IgD-negative memory B cell (primary cell): ENCODE data around the gene CRELD2. TPM values are rescaled to one million over a fixed set of nuclear protein-coding genes. Genes with fewer than 3 reads are reported as not detected.

ENCODE experiments used
- H3K27ac Mint-ChIP-seq, 3 donors: one replicate each; pipeline ENCODE4 v1.8.0; 2020 to 2022; ENCODE audit warnings: mild to moderate bottlenecking in 3 of 3, mixed read lengths in 3 of 3, moderate library complexity in 1 of 3
- H3K27me3 Mint-ChIP-seq: one replicate; pipeline ENCODE4 v1.8.0; 2021; ENCODE audit warnings: mixed read lengths
- H3K36me3 Mint-ChIP-seq: one replicate; pipeline ENCODE4 v1.8.0; 2020; ENCODE audit warnings: mild to moderate bottlenecking, mixed read lengths
- H3K4me1 Mint-ChIP-seq, 3 donors: one replicate each; pipeline ENCODE4 v1.8.0; 2020 to 2022; ENCODE audit warnings: mixed read lengths in 3 of 3, mild to moderate bottlenecking in 1 of 3
- H3K4me3 Mint-ChIP-seq, 4 donors: one replicate each; pipeline ENCODE4 v1.8.0; 2020 to 2022; ENCODE audit warnings: mild to moderate bottlenecking in 4 of 4, mixed read lengths in 4 of 4, moderate library complexity in 3 of 4
- H3K9me3 Mint-ChIP-seq, 3 donors: one replicate each; pipeline ENCODE4 v1.8.0; 2020 to 2021; ENCODE audit warnings: mixed read lengths in 3 of 3, mild to moderate bottlenecking in 1 of 3
- polyA plus RNA-seq: library from polyadenylated mRNA; unstranded; fragments of 300-500 nt; fragmentation: Illumina TruSeq; gene quantifications from one replicate; pipeline ENCODE4 v1.2.3, GENCODE V29; 2021

CRELD2 gene
- polyA plus RNA-seq, 1 donor from 2014 or later, result 29.7 TPM

- H3K4me1 Mint-ChIP-seq, result peaks cover 4 to 5% (median 4%) of the 10 kb centered on the region in 3 donors
- no peaks in the 10 kb centered on the region for H3K9me3 Mint-ChIP-seq
- no peaks in the 10 kb centered on the region for H3K36me3 Mint-ChIP-seq
- no peaks in the 10 kb centered on the region for H3K27me3 Mint-ChIP-seq
- no peak overlapping the region for H3K27ac Mint-ChIP-seq
- H3K4me3 Mint-ChIP-seq, result no peak overlapping the region
These were observed 30.8 kb downstream of the CRELD2 start for GRCh38 chr22:49948958-49949913.

DNA sequence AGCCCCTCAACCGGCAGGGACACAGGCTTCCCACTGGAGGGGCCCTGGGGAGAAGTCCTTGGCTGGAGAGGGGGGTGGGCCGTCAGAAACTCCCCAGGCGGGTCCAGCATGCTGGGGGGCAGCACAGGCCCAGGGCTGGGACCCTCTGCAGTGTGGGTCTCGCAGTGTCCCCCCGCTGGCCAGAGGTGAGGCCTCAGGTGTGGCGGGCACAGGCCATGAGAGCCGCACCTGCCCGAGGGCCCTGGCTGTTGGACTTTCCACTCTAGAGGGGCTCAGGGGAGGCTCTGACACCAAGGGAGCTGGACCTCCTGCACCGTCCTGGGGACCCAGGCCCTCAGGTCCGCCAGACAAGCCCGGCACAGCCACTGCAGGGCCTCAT, 31.5 kb downstream of the CRELD2 start:
- Mint-ChIP-seq H3K9me3 (no peaks in the 10 kb centered on the region), H3K36me3 (no peaks in the 10 kb centered on the region), H3K27ac (no peak overlapping the region), H3K27me3 (no peaks in the 10 kb centered on the region), H3K4me3 (no peak overlapping the region), H3K4me1 (peaks cover 4 to 5% (median 4%) of the 10 kb centered on the region in 3 donors)

DNA sequence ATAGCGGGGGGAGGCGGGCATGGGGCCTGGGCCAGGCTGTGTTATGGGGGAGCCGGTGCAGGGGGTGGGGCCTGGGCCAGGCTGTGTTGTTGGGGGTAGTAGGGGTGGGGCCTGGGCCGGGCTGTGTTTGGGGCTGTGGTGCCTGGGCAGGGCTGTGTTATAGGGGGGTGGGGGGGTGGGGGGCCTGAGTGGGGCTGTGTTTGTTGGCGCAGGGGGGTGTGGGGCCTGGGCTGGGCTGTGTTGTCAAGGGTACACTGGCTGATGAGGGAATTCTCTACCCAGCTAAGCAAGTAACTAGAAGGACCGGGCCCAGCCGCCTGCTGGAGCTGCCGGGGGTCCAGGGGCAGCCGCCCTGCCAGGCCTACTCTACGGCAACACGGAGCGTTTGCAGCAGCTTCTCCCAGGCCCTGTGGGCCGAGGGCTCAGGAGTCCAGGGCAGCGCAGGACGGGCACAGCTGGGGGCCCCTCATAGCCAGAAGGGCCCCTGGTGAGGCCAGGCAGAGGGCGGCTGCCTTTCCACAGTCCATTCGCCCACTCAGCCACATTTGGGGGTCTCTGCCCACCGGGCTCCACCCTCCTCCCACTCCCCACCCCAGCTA, 32.1 kb downstream of the CRELD2 start:
- peak overlapping the region in 2 of 3 donors; percentile 77 to 88 for H3K27ac Mint-ChIP-seq
- no peaks in the 10 kb centered on the region for H3K9me3 Mint-ChIP-seq
- no peaks in the 10 kb centered on the region for H3K36me3 Mint-ChIP-seq
- H3K4me3 Mint-ChIP-seq, result no peak overlapping the region
- peaks cover 3 to 4% (median 4%) of the 10 kb centered on the region in 3 donors for H3K4me1 Mint-ChIP-seq
- H3K27me3 Mint-ChIP-seq, result no peaks in the 10 kb centered on the region

DNA sequence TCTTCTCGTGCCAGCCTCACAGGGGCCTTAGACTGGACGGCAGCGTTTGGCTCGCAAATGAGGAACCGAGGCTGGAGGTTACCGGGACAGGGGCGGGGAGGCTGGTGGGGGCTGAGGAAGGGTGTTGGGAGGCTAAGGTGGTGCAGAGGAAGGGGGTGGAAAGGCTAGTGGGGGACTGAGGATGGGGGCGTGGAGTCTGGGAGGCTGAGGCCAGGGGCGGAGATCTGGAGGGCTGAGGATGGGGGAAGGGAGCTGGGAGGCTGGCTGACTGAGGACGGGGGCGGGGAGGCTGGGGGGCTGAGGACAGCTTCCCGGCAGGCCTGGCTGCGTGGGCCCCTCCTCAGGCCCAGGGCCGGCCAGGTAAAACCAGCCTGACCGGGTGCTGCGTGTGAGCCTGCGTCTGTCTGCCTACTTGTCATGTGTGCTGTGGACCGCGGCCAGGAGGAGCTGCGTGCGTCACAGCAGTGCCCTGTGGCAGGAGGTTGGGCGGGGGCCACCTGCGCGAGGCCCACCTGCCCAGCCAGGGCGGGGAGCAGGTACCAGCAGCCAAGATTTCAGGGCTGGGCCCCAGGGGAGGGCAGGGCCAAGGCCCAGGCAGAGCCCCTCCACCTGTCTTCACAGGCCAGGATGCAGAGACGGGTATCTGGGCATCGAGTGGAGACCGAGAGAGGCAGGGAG, 32.7 kb downstream of the CRELD2 start:
- Mint-ChIP-seq H3K4me1 (no peaks in the 10 kb centered on the region), H3K9me3 (no peaks in the 10 kb centered on the region), H3K36me3 (no peaks in the 10 kb centered on the region), H3K4me3 (peak overlapping the region in 1 of 4 donors; percentile 17), H3K27me3 (no peaks in the 10 kb centered on the region), H3K27ac (peak overlapping the region in 2 of 3 donors; percentile 77 to 88)

- Mint-ChIP-seq H3K27me3 (no peaks in the 10 kb centered on the region), H3K9me3 (no peaks in the 10 kb centered on the region), H3K36me3 (no peaks in the 10 kb centered on the region), H3K27ac (peak overlapping the region in 1 of 3 donors; percentile 88), H3K4me3 (no peak overlapping the region), H3K4me1 (no peaks in the 10 kb centered on the region)
These were observed 33.2 kb downstream of the CRELD2 start for GRCh38 chr22:49951678-49951985.

GRCh38 chr22:49951986-49952896, 33.8 kb downstream of the CRELD2 start:
- no peak overlapping the region for H3K4me3 Mint-ChIP-seq
- peak overlapping the region in 1 of 3 donors; percentile 43 for H3K27ac Mint-ChIP-seq
- no peaks in the 10 kb centered on the region for H3K36me3 Mint-ChIP-seq
- no peaks in the 10 kb centered on the region for H3K27me3 Mint-ChIP-seq
- no peaks in the 10 kb centered on the region for H3K4me1 Mint-ChIP-seq
- no peaks in the 10 kb centered on the region for H3K9me3 Mint-ChIP-seq

DNA sequence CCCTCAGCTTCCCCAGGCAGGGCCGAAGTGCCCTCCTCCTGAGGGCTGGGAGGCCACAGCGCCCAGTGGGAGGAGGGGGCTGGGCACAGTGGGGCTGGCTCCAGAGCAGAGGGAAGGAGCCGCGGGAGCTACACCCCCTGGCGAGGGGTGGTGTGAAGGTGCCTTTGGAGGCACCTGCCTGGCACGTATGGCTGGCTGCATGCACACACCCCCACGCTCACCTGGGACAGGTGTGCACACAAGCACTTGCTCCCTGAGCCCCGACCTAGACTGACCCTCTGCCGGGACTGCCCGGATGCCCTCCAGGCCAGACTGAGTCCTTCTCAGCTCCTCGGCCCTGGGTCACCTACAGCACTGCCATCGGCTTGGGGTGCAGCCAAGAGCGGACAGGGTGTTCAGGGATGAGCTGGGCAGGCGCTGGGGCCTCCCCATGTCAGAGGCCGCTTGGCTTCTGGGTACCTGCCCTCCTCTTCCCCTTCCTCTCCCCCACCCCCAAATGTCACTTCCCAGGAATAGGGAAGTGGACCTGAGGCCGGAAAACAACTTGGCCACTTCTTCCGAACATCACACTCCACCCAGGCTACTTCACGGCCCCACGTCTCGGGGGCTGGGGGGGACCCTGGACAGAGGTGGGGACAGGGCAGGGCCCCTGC, 34.7 kb downstream of the CRELD2 start:
- Mint-ChIP-seq H3K4me1 (no peaks in the 10 kb centered on the region), H3K27ac (peak overlapping the region in 1 of 3 donors; percentile 45), H3K36me3 (no peaks in the 10 kb centered on the region), H3K27me3 (no peaks in the 10 kb centered on the region), H3K9me3 (no peaks in the 10 kb centered on the region), H3K4me3 (peak overlapping the region in 1 of 4 donors; percentile 33)

GRCh38 chr22:49953680-49954344, 35.4 kb downstream of the CRELD2 start:
- H3K9me3 Mint-ChIP-seq, result no peaks in the 10 kb centered on the region
- H3K27me3 Mint-ChIP-seq, result no peaks in the 10 kb centered on the region
- no peaks in the 10 kb centered on the region for H3K4me1 Mint-ChIP-seq
- no peak overlapping the region for H3K4me3 Mint-ChIP-seq
- H3K27ac Mint-ChIP-seq, result no peak overlapping the region
- H3K36me3 Mint-ChIP-seq, result no peaks in the 10 kb centered on the region

DNA sequence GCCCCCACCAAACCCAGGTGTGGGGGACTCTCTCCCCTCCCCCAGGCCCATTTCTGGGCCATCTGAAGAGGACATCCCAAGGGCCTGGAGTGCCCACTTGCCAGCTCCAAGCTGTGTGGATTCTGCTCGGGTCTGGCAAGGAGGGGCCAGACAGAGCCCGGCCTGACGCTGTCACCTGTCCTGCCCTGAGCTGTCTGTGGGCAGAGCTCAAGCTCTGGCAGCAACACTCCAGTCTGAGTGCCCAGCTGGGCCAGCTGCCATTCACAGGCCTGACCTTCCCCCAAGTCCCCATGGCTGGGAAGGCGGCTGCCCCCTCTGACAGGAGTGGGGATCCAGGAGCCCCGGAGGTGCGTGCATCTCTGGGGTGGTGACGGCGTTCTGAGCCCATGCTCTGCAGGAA, 35.9 kb downstream of the CRELD2 start:
- Mint-ChIP-seq H3K36me3 (no peaks in the 10 kb centered on the region), H3K27me3 (no peaks in the 10 kb centered on the region), H3K4me1 (no peaks in the 10 kb centered on the region), H3K9me3 (no peaks in the 10 kb centered on the region), H3K4me3 (no peak overlapping the region), H3K27ac (no peak overlapping the region)

- H3K9me3 Mint-ChIP-seq, result no peaks in the 10 kb centered on the region
- H3K4me1 Mint-ChIP-seq, result peaks cover 0 to 2% (median 0%) of the 10 kb centered on the region in 3 donors
- H3K36me3 Mint-ChIP-seq, result no peaks in the 10 kb centered on the region
- no peak overlapping the region for H3K4me3 Mint-ChIP-seq
- H3K27ac Mint-ChIP-seq, result peak overlapping the region in 2 of 3 donors; percentile 18 to 46
- H3K27me3 Mint-ChIP-seq, result no peaks in the 10 kb centered on the region
These were observed 36.7 kb downstream of the CRELD2 start for GRCh38 chr22:49954991-49955580.

DNA sequence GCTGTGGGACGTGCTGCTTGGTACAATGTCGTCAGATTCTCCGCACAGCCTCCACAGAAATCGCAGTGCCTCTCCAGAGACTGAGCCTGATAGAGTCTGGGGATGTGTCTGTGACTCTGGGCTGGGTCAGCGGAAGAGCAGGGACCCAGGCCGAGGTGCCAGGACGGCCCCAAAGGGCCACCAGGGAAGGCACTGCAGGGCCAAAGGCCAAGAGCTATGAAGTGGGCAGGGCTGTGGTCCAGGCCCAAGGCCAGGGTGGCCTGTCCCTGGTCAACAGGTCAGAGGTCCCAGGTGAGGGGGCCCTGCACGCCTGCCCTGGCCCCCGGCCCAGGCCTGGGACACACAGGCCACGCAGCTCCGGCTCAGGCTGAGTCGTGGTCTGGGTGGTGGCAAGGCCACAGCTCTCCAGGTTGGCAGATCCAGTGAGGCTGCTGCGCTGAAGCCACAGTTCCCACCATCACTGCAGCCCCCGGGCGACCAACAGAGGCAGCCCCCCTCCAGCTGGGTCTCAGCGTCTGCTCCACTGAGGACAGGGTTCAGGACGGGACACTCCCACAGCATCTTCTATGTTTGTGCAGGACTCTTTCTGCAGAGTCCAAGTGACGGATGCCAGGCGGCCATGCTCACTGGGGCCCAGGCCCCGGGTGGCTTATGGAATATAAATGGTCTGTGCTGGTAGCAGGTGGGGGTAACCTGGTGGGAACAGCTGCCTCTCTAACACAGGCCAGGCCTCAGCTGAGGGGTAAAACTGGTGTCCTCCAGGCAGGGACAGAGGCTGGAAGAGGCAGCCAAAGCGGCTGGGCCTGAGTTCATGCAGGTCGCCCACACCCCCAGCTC, 37.4 kb downstream of the CRELD2 start:
- Mint-ChIP-seq H3K36me3 (no peaks in the 10 kb centered on the region), H3K4me1 (peaks cover 0 to 2% (median 0%) of the 10 kb centered on the region in 3 donors), H3K27me3 (no peaks in the 10 kb centered on the region), H3K4me3 (no peak overlapping the region), H3K9me3 (no peaks in the 10 kb centered on the region), H3K27ac (peak overlapping the region in 1 of 3 donors; percentile 64)

GRCh38 chr22:49956418-49956770, 38.0 kb downstream of the CRELD2 start:
- Mint-ChIP-seq H3K4me1 (peaks cover 0 to 2% (median 0%) of the 10 kb centered on the region in 3 donors), H3K9me3 (no peaks in the 10 kb centered on the region), H3K36me3 (no peaks in the 10 kb centered on the region), H3K27ac (peak overlapping the region in 1 of 3 donors; percentile 64), H3K4me3 (no peak overlapping the region), H3K27me3 (no peaks in the 10 kb centered on the region)
